K562 (cell line): ENCODE measurements around the gene DNAJC6. TPM values are rescaled to one million over a fixed set of nuclear protein-coding genes. Genes with fewer than 3 reads are reported as not detected.

ENCODE experiments used
- CBX3 ChIP-seq, 2 experiments: IDR thresholded peaks; 1 replicate in 1 of 2; 2 replicates in 1 of 2; pipeline ENCODE4 v1.6.1; 2012; ENCODE audit warnings: inconsistent platforms in 2 of 2, low read length in 2 of 2, borderline replicate concordance in 1 of 2, control low read depth in 1 of 2
- HDAC1 ChIP-seq, 2 experiments: fragments of 450-650 bp; IDR thresholded peaks; 2 replicates each; pipeline ENCODE4 v1.6.1; 2016 to 2017; ENCODE audit warnings: inconsistent platforms in 1 of 2, mild to moderate bottlenecking in 1 of 2, moderate library complexity in 1 of 2
- POLR2AphosphoS2 ChIP-seq: IDR thresholded peaks from 2 replicates; pipeline ENCODE4 v1.6.1; 2012; ENCODE audit warnings: low read length, improper control_type of control experiment
- RFX1 ChIP-seq: fragments of 450-650 bp; IDR thresholded peaks from 2 replicates; pipeline ENCODE4 v1.6.1; 2016; ENCODE audit warnings: mild to moderate bottlenecking, moderate library complexity
- TEAD1 ChIP-seq, 2 experiments: fragments of 450-650 bp in 1 of 2; sonication (generic) in 1 of 2; formaldehyde crosslinking; IDR thresholded peaks; 2 replicates each; pipeline versions ENCODE4 v1.4.0 to v1.8.0; 2020 to 2022; ENCODE audit warnings: mild to moderate bottlenecking in 2 of 2, missing genetic modification reagents in 1 of 2
- ZFX ChIP-seq: sonication (generic); formaldehyde crosslinking; IDR thresholded peaks from 2 replicates; pipeline ENCODE4 v1.8.0; 2022; ENCODE audit warnings: mild to moderate bottlenecking, missing genetic modification reagents, moderate library complexity
- ZNF324 ChIP-seq: fragments of 250-450 bp; sonication (Bioruptor Pico); IDR thresholded peaks from 2 replicates; pipeline ENCODE4 v1.4.0; 2020; ENCODE audit warnings: mild to moderate bottlenecking
- polyA plus RNA-seq, 8 experiments: library from polyadenylated mRNA; depleted of rRNA in 4 of 8; stranded (reverse) in 5 of 8; unstranded in 3 of 8; fragments of >200 nt; fragmentation: Nextera tagmentation in 2 of 8; fragmentation: Illumina TruSeq in 1 of 8; extraction: Ambion mirVana in 2 of 8; extraction: Trizol in 1 of 8; gene quantifications; 2 replicates each; pipeline versions ENCODE4 v1.2.1 to v1.2.3, GENCODE V29; 2011 to 2014; ENCODE audit warnings: inconsistent platforms in 1 of 8, missing spikeins in 1 of 8
- total RNA-seq, 7 experiments: library from RNA; depleted of rRNA in 6 of 7; stranded (reverse); fragments of >200 nt in 6 of 7; fragmentation: Illumina TruSeq in 2 of 7; extraction: Trizol in 2 of 7; gene quantifications; 2 replicates each; pipeline versions ENCODE4 v1.2.1 to v1.2.3, GENCODE V29; 2011 to 2021; ENCODE audit warnings: low replicate concordance in 1 of 7
- TF ChIP-seq, protein P1 (sequence below): sonication (generic); formaldehyde crosslinking; IDR thresholded peaks from 2 replicates; pipeline ENCODE4 v1.8.1; 2023; ENCODE audit warnings: mild to moderate bottlenecking, missing genetic modification reagents
- TF ChIP-seq, protein P2 (sequence below): IDR thresholded peaks from 2 replicates; pipeline ENCODE4 v1.6.1; 2016; ENCODE audit warnings: missing genetic modification characterization, missing compliant biosample characterization
- TF ChIP-seq, protein P3 (sequence below): sonication (generic); formaldehyde crosslinking; IDR thresholded peaks from 2 replicates; pipeline ENCODE4 v1.8.0; 2023; ENCODE audit warnings: missing genetic modification reagents, mild to moderate bottlenecking, borderline replicate concordance
- TF ChIP-seq, protein P4 (sequence below): fragments of 450-650 bp; IDR thresholded peaks from 2 replicates; pipeline ENCODE4 v1.6.1; 2016; ENCODE audit warnings: mild to moderate bottlenecking
- TF ChIP-seq, protein P5 (sequence below): fragments of 250-450 bp; sonication (Bioruptor Pico); IDR thresholded peaks from 2 replicates; pipeline ENCODE4 v1.8.0; 2021; ENCODE audit warnings: moderate library complexity, mild to moderate bottlenecking, inconsistent platforms

The DNAJC6 gene
- total and polyA plus RNA-seq, 9 of the 15 experiments (the other 6 are each of a cell fraction or from before 2014, with no cell fraction given), result 6.7 to 78.7 (median 28.0) TPM

DNA sequence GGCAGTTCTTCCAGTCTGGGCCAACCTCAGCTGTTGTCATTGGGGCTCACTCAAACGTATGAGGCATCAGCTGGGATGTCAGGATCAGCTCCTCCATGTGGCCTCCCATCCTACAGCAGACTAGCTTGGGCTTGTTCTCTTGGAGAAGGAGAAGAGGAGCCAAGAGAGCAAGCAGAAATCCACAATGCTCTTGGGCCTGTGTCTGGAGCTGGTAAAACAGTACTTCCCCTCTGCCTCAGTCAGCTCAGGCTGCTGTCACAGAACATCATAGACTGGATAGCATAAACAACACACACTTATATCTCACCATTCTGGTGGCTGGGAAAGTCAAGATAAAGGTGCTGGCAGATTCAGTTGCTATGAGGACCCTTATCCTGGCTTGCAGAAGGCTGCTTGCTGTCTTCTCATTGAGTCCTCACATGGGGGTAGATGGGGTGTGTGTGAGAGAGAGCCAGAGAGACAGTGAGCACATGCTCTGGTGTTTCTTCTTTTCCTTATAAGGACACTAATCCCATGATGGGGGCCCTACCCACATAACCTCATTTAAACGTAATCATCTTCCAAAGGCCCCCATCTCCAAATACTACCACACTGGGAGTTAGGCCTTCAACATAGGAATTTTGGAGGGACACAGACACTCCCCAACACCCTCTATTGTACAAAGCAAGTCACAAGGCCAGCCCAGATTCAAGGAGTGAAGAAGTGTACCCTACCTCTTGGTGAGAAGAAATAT lies 16.3 kb upstream of the DNAJC6 start (continued):
- TF ChIP-seq, protein P1, sequence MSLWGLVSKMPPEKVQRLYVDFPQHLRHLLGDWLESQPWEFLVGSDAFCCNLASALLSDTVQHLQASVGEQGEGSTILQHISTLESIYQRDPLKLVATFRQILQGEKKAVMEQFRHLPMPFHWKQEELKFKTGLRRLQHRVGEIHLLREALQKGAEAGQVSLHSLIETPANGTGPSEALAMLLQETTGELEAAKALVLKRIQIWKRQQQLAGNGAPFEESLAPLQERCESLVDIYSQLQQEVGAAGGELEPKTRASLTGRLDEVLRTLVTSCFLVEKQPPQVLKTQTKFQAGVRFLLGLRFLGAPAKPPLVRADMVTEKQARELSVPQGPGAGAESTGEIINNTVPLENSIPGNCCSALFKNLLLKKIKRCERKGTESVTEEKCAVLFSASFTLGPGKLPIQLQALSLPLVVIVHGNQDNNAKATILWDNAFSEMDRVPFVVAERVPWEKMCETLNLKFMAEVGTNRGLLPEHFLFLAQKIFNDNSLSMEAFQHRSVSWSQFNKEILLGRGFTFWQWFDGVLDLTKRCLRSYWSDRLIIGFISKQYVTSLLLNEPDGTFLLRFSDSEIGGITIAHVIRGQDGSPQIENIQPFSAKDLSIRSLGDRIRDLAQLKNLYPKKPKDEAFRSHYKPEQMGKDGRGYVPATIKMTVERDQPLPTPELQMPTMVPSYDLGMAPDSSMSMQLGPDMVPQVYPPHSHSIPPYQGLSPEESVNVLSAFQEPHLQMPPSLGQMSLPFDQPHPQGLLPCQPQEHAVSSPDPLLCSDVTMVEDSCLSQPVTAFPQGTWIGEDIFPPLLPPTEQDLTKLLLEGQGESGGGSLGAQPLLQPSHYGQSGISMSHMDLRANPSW (CRISPR knock-in tag), result 0 out of 2 replicates have a peak, but pooled peaks have one; percentile 78
- TF ChIP-seq ZNF324 (CRISPR knock-in tag) (no peak), ZFX (CRISPR knock-in tag) (peak; percentile 90), POLR2AphosphoS2 (no peak), RFX1 (peak; percentile 92), TEAD1 (CRISPR knock-in tag; IDR thresholded peaks at IDR 0.05) (peak in 1 of 2 experiments; percentile 79), CBX3 (IDR thresholded peaks at IDR 0.05; ENCODE audit: borderline replicate concordance in 1 of 2, low read length in 2 of 2) (peak in 1 of 2 experiments; percentile 91; a peak in 1 of 3 replicates), HDAC1 (IDR thresholded peaks at IDR 0.05) (peak in 1 of 2 experiments; percentile 95; a peak in 2 of 4 replicates)
- TF ChIP-seq, protein P2, sequence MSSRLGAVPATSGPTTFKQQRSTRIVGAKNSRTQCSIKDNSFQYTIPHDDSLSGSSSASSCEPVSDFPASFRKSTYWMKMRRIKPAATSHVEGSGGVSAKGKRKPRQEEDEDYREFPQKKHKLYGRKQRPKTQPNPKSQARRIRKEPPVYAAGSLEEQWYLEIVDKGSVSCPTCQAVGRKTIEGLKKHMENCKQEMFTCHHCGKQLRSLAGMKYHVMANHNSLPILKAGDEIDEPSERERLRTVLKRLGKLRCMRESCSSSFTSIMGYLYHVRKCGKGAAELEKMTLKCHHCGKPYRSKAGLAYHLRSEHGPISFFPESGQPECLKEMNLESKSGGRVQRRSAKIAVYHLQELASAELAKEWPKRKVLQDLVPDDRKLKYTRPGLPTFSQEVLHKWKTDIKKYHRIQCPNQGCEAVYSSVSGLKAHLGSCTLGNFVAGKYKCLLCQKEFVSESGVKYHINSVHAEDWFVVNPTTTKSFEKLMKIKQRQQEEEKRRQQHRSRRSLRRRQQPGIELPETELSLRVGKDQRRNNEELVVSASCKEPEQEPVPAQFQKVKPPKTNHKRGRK (tag), result no peak
- TF ChIP-seq, protein P3, sequence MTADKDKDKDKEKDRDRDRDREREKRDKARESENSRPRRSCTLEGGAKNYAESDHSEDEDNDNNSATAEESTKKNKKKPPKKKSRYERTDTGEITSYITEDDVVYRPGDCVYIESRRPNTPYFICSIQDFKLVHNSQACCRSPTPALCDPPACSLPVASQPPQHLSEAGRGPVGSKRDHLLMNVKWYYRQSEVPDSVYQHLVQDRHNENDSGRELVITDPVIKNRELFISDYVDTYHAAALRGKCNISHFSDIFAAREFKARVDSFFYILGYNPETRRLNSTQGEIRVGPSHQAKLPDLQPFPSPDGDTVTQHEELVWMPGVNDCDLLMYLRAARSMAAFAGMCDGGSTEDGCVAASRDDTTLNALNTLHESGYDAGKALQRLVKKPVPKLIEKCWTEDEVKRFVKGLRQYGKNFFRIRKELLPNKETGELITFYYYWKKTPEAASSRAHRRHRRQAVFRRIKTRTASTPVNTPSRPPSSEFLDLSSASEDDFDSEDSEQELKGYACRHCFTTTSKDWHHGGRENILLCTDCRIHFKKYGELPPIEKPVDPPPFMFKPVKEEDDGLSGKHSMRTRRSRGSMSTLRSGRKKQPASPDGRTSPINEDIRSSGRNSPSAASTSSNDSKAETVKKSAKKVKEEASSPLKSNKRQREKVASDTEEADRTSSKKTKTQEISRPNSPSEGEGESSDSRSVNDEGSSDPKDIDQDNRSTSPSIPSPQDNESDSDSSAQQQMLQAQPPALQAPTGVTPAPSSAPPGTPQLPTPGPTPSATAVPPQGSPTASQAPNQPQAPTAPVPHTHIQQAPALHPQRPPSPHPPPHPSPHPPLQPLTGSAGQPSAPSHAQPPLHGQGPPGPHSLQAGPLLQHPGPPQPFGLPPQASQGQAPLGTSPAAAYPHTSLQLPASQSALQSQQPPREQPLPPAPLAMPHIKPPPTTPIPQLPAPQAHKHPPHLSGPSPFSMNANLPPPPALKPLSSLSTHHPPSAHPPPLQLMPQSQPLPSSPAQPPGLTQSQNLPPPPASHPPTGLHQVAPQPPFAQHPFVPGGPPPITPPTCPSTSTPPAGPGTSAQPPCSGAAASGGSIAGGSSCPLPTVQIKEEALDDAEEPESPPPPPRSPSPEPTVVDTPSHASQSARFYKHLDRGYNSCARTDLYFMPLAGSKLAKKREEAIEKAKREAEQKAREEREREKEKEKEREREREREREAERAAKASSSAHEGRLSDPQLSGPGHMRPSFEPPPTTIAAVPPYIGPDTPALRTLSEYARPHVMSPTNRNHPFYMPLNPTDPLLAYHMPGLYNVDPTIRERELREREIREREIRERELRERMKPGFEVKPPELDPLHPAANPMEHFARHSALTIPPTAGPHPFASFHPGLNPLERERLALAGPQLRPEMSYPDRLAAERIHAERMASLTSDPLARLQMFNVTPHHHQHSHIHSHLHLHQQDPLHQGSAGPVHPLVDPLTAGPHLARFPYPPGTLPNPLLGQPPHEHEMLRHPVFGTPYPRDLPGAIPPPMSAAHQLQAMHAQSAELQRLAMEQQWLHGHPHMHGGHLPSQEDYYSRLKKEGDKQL (CRISPR knock-in tag), result no peak
- TF ChIP-seq, protein P4, sequence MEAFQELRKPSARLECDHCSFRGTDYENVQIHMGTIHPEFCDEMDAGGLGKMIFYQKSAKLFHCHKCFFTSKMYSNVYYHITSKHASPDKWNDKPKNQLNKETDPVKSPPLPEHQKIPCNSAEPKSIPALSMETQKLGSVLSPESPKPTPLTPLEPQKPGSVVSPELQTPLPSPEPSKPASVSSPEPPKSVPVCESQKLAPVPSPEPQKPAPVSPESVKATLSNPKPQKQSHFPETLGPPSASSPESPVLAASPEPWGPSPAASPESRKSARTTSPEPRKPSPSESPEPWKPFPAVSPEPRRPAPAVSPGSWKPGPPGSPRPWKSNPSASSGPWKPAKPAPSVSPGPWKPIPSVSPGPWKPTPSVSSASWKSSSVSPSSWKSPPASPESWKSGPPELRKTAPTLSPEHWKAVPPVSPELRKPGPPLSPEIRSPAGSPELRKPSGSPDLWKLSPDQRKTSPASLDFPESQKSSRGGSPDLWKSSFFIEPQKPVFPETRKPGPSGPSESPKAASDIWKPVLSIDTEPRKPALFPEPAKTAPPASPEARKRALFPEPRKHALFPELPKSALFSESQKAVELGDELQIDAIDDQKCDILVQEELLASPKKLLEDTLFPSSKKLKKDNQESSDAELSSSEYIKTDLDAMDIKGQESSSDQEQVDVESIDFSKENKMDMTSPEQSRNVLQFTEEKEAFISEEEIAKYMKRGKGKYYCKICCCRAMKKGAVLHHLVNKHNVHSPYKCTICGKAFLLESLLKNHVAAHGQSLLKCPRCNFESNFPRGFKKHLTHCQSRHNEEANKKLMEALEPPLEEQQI, result peak; percentile 97
- TF ChIP-seq, protein P5, sequence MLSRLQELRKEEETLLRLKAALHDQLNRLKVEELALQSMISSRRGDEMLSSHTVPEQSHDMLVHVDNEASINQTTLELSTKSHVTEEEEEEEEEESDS (CRISPR knock-in tag), result no peak
